ENCODE results near the gene SMAP2.

Gene SMAP2

GRCh38 chr1:40392221-40392620, 18.7 kb downstream of the SMAP2 start:
- no peak for TF ChIP-seq FOXP2 (optimal IDR thresholded peaks at IDR 0.05; ENCODE audit: borderline replicate concordance, extremely low read depth, extremely low read length, insufficient read depth)
- TF ChIP-seq TAF1 (IDR thresholded peaks at IDR 0.05; ENCODE audit: borderline replicate concordance, insufficient read depth, low read length): no peak
- no peak for TF ChIP-seq POLR2AphosphoS5 (IDR thresholded peaks at IDR 0.05; ENCODE audit: low read depth, low read length)

GRCh38 chr1:40393173-40393572, 19.6 kb downstream of the SMAP2 start:
- TF ChIP-seq REST (IDR thresholded peaks at IDR 0.05; ENCODE audit: insufficient read depth in 1 of 2, low read depth in 2 of 2, low read length in 2 of 2) (no peak), FOXP2 (optimal IDR thresholded peaks at IDR 0.05; ENCODE audit: borderline replicate concordance, extremely low read depth, extremely low read length, insufficient read depth) (no peak), SIN3A (IDR thresholded peaks at IDR 0.05; ENCODE audit: borderline replicate concordance, insufficient read depth, low read length) (no peak)

GRCh38 chr1:40394491-40395172, 21.1 kb downstream of the SMAP2 start:
- TF ChIP-seq TAF1 (IDR thresholded peaks at IDR 0.05; ENCODE audit: borderline replicate concordance, insufficient read depth, low read length) (no peak), POLR2AphosphoS5 (IDR thresholded peaks at IDR 0.05; ENCODE audit: low read depth, low read length) (no peak), SIN3A (IDR thresholded peaks at IDR 0.05; ENCODE audit: borderline replicate concordance, insufficient read depth, low read length) (no peak), FOXP2 (optimal IDR thresholded peaks at IDR 0.05; ENCODE audit: borderline replicate concordance, extremely low read depth, extremely low read length, insufficient read depth) (no peak), REST (IDR thresholded peaks at IDR 0.05; ENCODE audit: insufficient read depth in 1 of 2, low read depth in 2 of 2, low read length in 2 of 2) (no peak)

- TF ChIP-seq SIN3A (IDR thresholded peaks at IDR 0.05; ENCODE audit: borderline replicate concordance, insufficient read depth, low read length): no peak
- TF ChIP-seq TAF1 (IDR thresholded peaks at IDR 0.05; ENCODE audit: borderline replicate concordance, insufficient read depth, low read length): no peak
- no peak for TF ChIP-seq REST (IDR thresholded peaks at IDR 0.05; ENCODE audit: insufficient read depth in 1 of 2, low read depth in 2 of 2, low read length in 2 of 2)
- TF ChIP-seq FOXP2 (optimal IDR thresholded peaks at IDR 0.05; ENCODE audit: borderline replicate concordance, extremely low read depth, extremely low read length, insufficient read depth): no peak
- no peak for TF ChIP-seq POLR2AphosphoS5 (IDR thresholded peaks at IDR 0.05; ENCODE audit: low read depth, low read length)
Observed at GRCh38 chr1:40395190-40396175, 22.0 kb downstream of the SMAP2 start.

- TF ChIP-seq POLR2AphosphoS5 (IDR thresholded peaks at IDR 0.05; ENCODE audit: low read depth, low read length) (no peak), REST (IDR thresholded peaks at IDR 0.05; ENCODE audit: insufficient read depth in 1 of 2, low read depth in 2 of 2, low read length in 2 of 2) (no peak), FOXP2 (optimal IDR thresholded peaks at IDR 0.05; ENCODE audit: borderline replicate concordance, extremely low read depth, extremely low read length, insufficient read depth) (no peak), TAF1 (IDR thresholded peaks at IDR 0.05; ENCODE audit: borderline replicate concordance, insufficient read depth, low read length) (no peak), SIN3A (IDR thresholded peaks at IDR 0.05; ENCODE audit: borderline replicate concordance, insufficient read depth, low read length) (no peak)
Observed at GRCh38 chr1:40396420-40396819, 22.9 kb downstream of the SMAP2 start.

Data from PFSK-1 (cell line).